K562 (cell line): ENCODE data around the gene TRABD2B. TPM values are rescaled to one million over a fixed set of nuclear protein-coding genes. Genes with fewer than 3 reads are reported as not detected.

Experiments
- ATAC-seq: fragments of 200-7000 bp; cut with Tn5 transposase; 3 replicates; pipeline ENCODE4 v1.9.1; 2020; ENCODE audit warnings: moderate library complexity
- BruUV-seq: library from RNA; stranded (reverse); fragments of 400-500 nt; replicated peaks from 2 replicates; lab custom pipeline; 2021; lab: Mats Ljungman, UMichigan
- CTCF ChIA-PET: fragments of 300-600 bp; formaldehyde crosslinking; extraction: SDS; loops from one replicate; lab custom pipeline; 2021; ENCODE audit warnings: low intra/inter-chr PET ratio; lab: Yijun Ruan, JAX
- POLR2A ChIA-PET: fragments of 300-600, 350-650 bp; sonication (Branson Sonifier 250); formaldehyde crosslinking; extraction: SDS; loops from one replicate; lab custom pipeline; 2021; ENCODE audit warnings: antibody characterized with exemption, inconsistent platforms; lab: Yijun Ruan, JAX
- DNase-seq, 4 experiments: peaks; one replicate each; pipeline versions ENCODE4 v3.0.0 to v3.0.0-alpha.2; 2011 to 2018; ENCODE audit warnings: low spot score in 3 of 4, mixed read lengths in 3 of 4; ENCODE audit errors: extremely low read depth in 1 of 4
- FAIRE-seq: peaks from 2 replicates; lab custom pipeline; 2011; peaks lifted over from hg19 to GRCh38; lab: Jason Lieb, UNC
- H2AFZ ChIP-seq: 2 replicates; pipeline ENCODE4 v1.6.0; 2011; ENCODE audit warnings: low read depth, low read length, control low read depth, inconsistent platforms
- H3K27ac ChIP-seq: fragments of 200-600 bp; 3 replicates; pipeline ENCODE4 v1.8.0; 2011; ENCODE audit warnings: low read depth, mild to moderate bottlenecking, control low read depth, inconsistent platforms, low read length, moderate library complexity, mixed read lengths; ENCODE audit errors: extremely low read depth
- H3K27me3 ChIP-seq, 2 experiments: fragments of 300-600 bp in 1 of 2; 2 replicates in 1 of 2; 3 replicates in 1 of 2; pipeline versions ENCODE4 v1.6.0 to v1.8.0; 2011; ENCODE audit warnings: inconsistent platforms in 2 of 2, low read length in 2 of 2, mild to moderate bottlenecking in 1 of 2, mixed read lengths in 1 of 2, moderate library complexity in 1 of 2; ENCODE audit not compliant: control insufficient read depth in 2 of 2, insufficient read depth in 2 of 2
- H3K36me3 ChIP-seq: fragments of 300-600 bp; 3 replicates; pipeline ENCODE4 v1.8.0; 2011; ENCODE audit warnings: mild to moderate bottlenecking, low read length, inconsistent platforms; ENCODE audit not compliant: control insufficient read depth, insufficient read depth
- H3K4me1 ChIP-seq, 2 experiments: fragments of 200-600 bp in 1 of 2; replicated peaks in 1 of 2; 2 replicates in 1 of 2; 3 replicates in 1 of 2; pipeline versions ENCODE4 v1.5.1 to v1.8.0; 2011; ENCODE audit warnings: inconsistent platforms in 2 of 2, low read length in 2 of 2, mild to moderate bottlenecking in 1 of 2, mixed read lengths in 1 of 2, moderate library complexity in 1 of 2; ENCODE audit not compliant: control insufficient read depth in 2 of 2, insufficient read depth in 2 of 2
- H3K4me2 ChIP-seq: 2 replicates; pipeline ENCODE4 v1.6.1; 2011; ENCODE audit warnings: low read length, control low read depth, inconsistent platforms, mixed read lengths; ENCODE audit not compliant: insufficient read depth
- H3K4me3 ChIP-seq: fragments of 200-600 bp; sonication (generic), shearing (Covaris generic); 2 replicates; pipeline ENCODE4 v1.5.1; 2016; ENCODE audit warnings: control low read depth, inconsistent platforms
- H3K79me2 ChIP-seq: fragments of 200-600 bp; 3 replicates; pipeline ENCODE4 v1.8.0; 2011; ENCODE audit warnings: low read length, inconsistent platforms; ENCODE audit not compliant: control insufficient read depth, insufficient read depth
- H3K9ac ChIP-seq, 2 experiments: 2 replicates each; pipeline versions ENCODE4 v1.6.0 to v1.6.1; 2011; ENCODE audit warnings: low read depth in 2 of 2, low read length in 2 of 2, control low read depth in 1 of 2, inconsistent platforms in 1 of 2, mild to moderate bottlenecking in 1 of 2, mixed read lengths in 1 of 2; ENCODE audit not compliant: insufficient read depth in 1 of 2
- H3K9me1 ChIP-seq: one replicate; pipeline ENCODE4 v1.6.0; 2011; ENCODE audit warnings: inconsistent platforms, mild to moderate bottlenecking, low read length, moderate library complexity; ENCODE audit not compliant: control insufficient read depth, insufficient read depth
- H3K9me3 ChIP-seq: replicated peaks from 2 replicates; pipeline ENCODE4 v1.5.1; 2011; ENCODE audit warnings: low read depth, low read length, inconsistent platforms; ENCODE audit not compliant: control insufficient read depth, insufficient read depth
- H4K20me1 ChIP-seq: replicated peaks from 2 replicates; pipeline ENCODE4 v1.6.1; 2011; ENCODE audit warnings: low read length, inconsistent platforms, mixed read lengths; ENCODE audit not compliant: control insufficient read depth, insufficient read depth
- KDM2B ChIP-seq: fragments of 250-450 bp; sonication (Bioruptor Pico); IDR thresholded peaks from 2 replicates; pipeline ENCODE4 v1.8.0; 2021; ENCODE audit warnings: mild to moderate bottlenecking, moderate library complexity
- UBTF ChIP-seq, 2 experiments: IDR thresholded peaks; 2 replicates each; pipeline ENCODE4 v1.6.1; 2012; ENCODE audit warnings: improper control_type of control experiment in 2 of 2, low read depth in 2 of 2, low read length in 2 of 2, borderline replicate concordance in 1 of 2
- ZNF24 ChIP-seq: fragments of 450-650 bp; IDR thresholded peaks from 2 replicates; pipeline ENCODE4 v1.6.1; 2016
- WGBS: fragments of 100-300 bp; shearing (Covaris generic); methylation state at CpG from one replicate; pipeline ENCODE4 v1.1.6; 2016; ENCODE audit warnings: low coverage, mixed read lengths; ENCODE audit not compliant: insufficient coverage; ENCODE audit errors: missing lambda C conversion rate; 5-methylcytosine and 5-hydroxymethylcytosine counted together
- in situ Hi-C: fragments of 300-500 bp; cut with MboI; formaldehyde crosslinking; loops from 4 replicates; pipeline ENCODE4 v1.15.0; 2018; ENCODE audit warnings: inconsistent platforms, mixed read lengths
- intact Hi-C: fragments of 100-400 bp; cut with micrococcal nuclease; formaldehyde crosslinking; loops from 2 replicates; pipeline ENCODE4 v1.14.2; 2022
- polyA plus RNA-seq, 8 experiments: library from polyadenylated mRNA; depleted of rRNA in 4 of 8; stranded (reverse) in 5 of 8; unstranded in 3 of 8; fragments of >200 nt; fragmentation: Nextera tagmentation in 2 of 8; fragmentation: Illumina TruSeq in 1 of 8; extraction: Ambion mirVana in 2 of 8; extraction: Trizol in 1 of 8; gene quantifications; 2 replicates each; pipeline versions ENCODE4 v1.2.1 to v1.2.3, GENCODE V29; 2011 to 2014; ENCODE audit warnings: inconsistent platforms in 1 of 8, missing spikeins in 1 of 8
- total RNA-seq, 7 experiments: library from RNA; depleted of rRNA in 6 of 7; stranded (reverse); fragments of >200 nt in 6 of 7; fragmentation: Illumina TruSeq in 2 of 7; extraction: Trizol in 2 of 7; gene quantifications; 2 replicates each; pipeline versions ENCODE4 v1.2.1 to v1.2.3, GENCODE V29; 2011 to 2021; ENCODE audit warnings: low replicate concordance in 1 of 7

TRABD2B gene
- total and polyA plus RNA-seq, 9 of the 15 experiments (the other 6 are each of a cell fraction or from before 2014, with no cell fraction given) = not detected

GRCh38 chr1:47788761-47789160 is 208.4 kb downstream of the TRABD2B start (continued):
- TF ChIP-seq UBTF (IDR thresholded peaks at IDR 0.05; ENCODE audit: borderline replicate concordance in 1 of 2, low read depth in 2 of 2, low read length in 2 of 2) = no peak
- TF ChIP-seq, all 486 proteins: peak for 0

GRCh38 chr1:47787560-47787959 is 209.6 kb downstream of the TRABD2B start:
- Histone ChIP-seq H3K27me3 (peaks cover 0 to 22% of the 10 kb centered on the region in 2 experiments; a peak in 1 of 5 replicates), H3K4me1 (no peaks in the 10 kb centered on the region), H3K9me1 (no peaks in the 10 kb centered on the region), H3K9ac (no peak overlapping the region), H3K27ac (no peak overlapping the region), H3K9me3 (no peaks in the 10 kb centered on the region), H3K4me2 (no peak overlapping the region), H3K4me3 (no peak overlapping the region), H3K79me2 (no peaks in the 10 kb centered on the region), H4K20me1 (peaks cover 8% of the 10 kb centered on the region; the same call in 1 of the 2 replicates), H2AFZ (no peak overlapping the region), H3K36me3 (no peaks in the 10 kb centered on the region)
- intact Hi-C loops (no loop called here), in situ Hi-C loops (no loop called here)
- no peak for ATAC-seq
- ChIA-PET POLR2A (interaction anchor here (1.8 kb wide), 1 partner anchor 16 kb away, joined by 5 read pairs; no protein-coding TSS in a partner anchor), CTCF (no interaction called here)
- FAIRE-seq = no peak
- BruUV-seq = no TSS peak
- 0% methylated on average over 1 of the region's 1 CpG for WGBS
- no peak for DNase-seq
- TF ChIP-seq KDM2B (CRISPR knock-in tag) (no peak), ZNF24 (peak; percentile 77; the same call in 1 of the 2 replicates)
